GM12873 (cell line): ENCODE data around the gene C11orf42.

Source experiments
- TF ChIP-seq, protein P1 (sequence below): IDR thresholded peaks from 2 replicates; pipeline ENCODE4 v1.5.1; 2012; ENCODE audit warnings: low read depth, mild to moderate bottlenecking, moderate library complexity, low read length, control low read depth; ENCODE audit not compliant: insufficient read depth; ENCODE audit errors: missing control alignments

C11orf42 gene

DNA sequence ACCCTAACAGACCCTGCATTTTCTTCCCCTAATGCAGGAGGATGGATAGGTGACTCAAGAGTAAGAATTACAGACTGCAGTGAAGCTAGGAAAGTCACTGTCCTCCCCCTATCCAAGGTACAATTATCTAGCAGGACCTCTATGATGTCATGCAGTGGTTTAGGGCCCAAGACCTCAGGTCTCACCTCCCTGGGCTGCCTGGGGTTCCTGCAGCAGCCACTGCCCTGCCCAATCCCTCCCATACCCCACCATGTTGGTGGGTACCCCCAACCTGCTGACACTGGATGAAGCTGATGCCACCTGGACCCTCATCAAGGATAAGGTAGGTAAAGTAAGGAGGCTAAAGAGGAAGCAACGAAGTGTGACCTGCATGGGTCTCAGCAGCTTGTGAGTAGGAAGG, at the start of gene C11orf42:
TSS of gene C11orf42 (plus strand) at position 192 of the 400 bp plus-strand sequence. CDS start at position 251, 59 bp downstream.
- TF ChIP-seq, protein P1, sequence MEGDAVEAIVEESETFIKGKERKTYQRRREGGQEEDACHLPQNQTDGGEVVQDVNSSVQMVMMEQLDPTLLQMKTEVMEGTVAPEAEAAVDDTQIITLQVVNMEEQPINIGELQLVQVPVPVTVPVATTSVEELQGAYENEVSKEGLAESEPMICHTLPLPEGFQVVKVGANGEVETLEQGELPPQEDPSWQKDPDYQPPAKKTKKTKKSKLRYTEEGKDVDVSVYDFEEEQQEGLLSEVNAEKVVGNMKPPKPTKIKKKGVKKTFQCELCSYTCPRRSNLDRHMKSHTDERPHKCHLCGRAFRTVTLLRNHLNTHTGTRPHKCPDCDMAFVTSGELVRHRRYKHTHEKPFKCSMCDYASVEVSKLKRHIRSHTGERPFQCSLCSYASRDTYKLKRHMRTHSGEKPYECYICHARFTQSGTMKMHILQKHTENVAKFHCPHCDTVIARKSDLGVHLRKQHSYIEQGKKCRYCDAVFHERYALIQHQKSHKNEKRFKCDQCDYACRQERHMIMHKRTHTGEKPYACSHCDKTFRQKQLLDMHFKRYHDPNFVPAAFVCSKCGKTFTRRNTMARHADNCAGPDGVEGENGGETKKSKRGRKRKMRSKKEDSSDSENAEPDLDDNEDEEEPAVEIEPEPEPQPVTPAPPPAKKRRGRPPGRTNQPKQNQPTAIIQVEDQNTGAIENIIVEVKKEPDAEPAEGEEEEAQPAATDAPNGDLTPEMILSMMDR, result no peak

DNA sequence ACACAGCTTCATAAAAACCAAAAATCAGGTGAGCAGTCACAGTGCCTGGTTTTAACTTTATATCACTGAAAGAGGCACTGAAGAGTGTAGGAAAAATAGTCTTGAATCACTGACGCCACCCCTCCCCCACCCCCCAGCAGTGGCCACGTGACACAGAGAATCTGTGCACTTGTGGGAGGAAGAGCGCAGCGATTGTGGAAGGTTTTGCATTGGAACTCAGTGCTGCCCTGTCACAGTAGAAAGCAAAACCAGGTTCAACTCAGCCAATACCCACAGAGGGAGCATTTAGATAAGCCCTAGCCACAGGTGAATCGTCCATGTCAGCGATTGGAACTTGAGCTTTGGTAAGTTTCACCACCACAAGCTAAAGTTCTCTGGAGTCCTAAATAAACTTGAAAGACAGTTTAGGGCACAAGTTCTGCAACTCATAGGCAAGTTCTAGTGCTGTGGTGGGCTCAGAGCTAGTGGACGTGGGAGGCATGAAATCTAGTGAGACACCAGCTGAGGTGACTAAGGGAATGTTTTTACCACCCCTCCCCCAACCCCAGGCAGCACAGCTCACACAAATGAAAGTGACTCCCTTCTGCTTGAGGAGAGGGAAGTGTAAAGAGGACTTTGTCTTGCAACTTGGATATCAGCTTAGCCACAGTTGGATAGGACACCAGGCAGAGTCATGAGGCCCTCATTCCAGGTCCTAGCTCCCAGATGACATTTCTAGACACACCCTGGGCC, 48.6 kb upstream of the C11orf42 start:
- TF ChIP-seq, protein P1, result no peak

DNA sequence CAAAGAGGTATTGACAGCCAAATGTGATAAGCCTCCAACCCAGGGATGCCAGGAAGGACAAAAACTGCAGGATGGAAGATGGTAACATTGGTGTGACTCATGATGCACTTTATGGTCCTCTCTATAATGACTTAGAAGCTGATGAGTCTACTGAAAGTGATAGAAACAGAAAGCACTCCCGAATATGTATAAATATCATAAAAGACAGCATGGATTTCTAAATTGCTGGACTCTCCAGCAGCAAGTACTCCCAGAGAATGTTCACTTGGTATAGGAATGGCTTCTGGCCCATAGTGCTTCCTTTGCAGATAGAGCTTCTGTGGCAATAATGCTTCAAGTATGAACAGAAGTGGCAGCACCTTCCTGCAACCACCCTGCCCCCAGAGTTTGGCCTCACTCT, 35.1 kb upstream of the C11orf42 start, which contains the start of gene OR52B2:
TSS of gene OR52B2 (minus strand) at position 101 of the 400 bp plus-strand sequence. CDS start at position 101, 0 bp downstream.
- TF ChIP-seq, protein P1, result no peak

DNA sequence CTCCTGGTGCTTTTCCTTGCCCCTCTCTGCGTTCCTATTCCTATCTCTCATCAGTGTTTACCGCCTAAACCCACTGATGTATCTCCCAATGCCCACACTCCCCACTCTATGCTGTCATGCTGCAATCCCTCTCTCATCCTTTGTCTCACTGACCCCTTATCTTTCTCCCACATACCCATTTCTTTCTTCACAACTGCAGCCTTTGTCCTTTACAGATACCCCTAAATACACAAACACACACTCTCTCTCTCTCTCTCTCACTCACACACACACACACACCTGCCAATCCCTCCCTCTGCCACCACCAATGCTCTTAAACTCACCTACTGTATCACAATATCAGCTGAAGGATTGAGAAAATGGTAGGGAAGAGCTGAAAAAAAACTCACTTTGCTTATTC, 29.9 kb upstream of the C11orf42 start:
- TF ChIP-seq, protein P1, result no peak

DNA sequence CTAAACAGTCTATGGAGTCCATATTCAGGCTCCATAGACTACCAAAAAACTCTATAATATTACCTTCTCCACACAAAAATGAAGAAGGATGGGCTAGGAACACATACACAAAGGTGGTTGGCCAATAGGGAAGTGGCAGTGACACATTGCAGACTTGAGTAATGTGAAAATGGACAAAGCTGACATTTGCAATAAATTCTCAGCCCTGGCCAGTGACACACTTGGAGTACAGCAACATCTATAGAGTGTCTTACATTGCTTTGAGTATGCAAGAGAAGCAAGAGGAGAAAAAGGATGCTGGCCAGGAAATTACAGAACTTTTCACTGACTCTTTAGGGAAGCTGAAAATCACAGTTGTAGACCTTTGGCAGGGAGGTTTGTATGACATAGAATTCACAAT, 13.6 kb upstream of the C11orf42 start:
- TF ChIP-seq, protein P1, result no peak

DNA sequence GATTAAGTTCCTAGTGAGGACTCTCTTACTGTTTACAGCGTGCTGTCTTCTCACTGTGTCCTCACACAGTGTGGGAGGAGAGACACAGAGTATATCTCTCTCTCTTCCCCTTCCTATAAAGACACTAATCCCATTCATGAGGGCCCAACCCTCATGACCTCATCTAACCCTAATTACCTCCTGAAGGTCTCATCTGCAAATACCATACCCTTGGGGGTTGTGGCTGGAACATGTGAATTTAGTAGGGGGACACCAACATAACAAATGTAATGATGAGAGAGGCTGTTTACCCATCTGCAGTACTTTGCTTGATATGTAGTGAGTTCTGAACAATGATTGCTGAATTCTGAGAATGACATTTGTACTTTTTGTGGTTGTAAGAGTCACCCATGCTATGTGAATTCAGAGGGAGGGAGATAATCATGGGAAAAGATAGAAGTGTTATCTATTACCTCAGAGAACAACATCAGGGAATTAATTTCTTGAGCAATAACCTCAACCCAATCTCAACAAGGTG, 11.2 kb upstream of the C11orf42 start:
- TF ChIP-seq, protein P1, result no peak

DNA sequence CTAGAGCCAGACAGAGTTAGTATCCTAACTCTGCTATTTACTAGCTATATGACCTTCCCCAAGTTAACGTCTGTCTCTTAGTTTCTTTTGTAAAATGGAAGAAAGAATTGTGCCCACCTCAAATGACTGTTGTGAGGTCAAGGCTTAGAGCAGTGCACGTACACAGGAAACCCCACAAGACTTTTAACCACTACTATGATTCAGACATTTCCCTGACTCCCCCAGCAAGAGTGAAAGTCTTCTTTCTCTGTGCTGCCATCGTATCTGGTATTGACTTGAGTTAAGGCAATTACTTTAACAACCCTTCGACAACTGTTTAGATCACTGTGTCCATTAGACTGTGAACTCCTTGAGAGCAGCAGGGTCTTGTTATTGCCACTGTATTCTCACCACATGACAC, 9.0 kb upstream of the C11orf42 start:
- TF ChIP-seq, protein P1, result no peak
